Measurements from ENCODE around the gene COX14.

DNA sequence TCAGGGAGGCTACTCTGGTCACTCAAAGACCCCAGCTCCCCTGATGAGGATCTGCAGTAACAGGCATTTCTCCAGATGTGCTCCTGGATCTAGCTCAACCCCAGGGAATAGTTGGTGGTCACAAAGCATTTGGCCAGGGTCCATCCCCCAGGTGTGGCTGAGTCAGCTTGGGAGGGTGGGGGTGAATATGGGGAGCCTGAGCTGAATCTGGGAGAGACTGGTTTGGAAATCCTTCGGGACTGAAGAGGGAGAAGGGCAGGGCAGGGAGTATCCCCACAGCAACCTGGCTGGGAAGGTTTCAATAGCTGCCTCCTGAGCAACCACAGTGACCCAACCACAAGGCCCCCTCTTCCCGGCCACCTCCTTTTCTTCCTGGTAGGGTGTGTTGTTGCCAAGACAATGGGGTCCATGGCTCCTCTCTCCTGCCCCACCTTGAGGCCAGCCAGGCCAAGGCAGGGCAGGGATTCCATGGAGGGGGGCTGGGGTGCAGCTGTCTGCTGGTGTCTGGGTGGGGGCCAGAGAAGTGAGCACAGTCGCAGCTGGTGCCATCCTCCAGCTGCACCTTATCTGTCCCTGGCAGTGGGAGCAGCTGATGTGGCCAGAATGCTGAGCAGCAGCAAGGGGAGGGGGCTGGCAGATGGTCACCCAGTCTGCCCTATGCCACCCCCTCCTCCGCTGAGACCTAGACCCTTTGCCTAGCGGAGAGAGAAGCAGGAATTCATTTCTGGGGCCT lies 49.1 kb upstream of the COX14 start:
- no peak for TF ChIP-seq EZH2phosphoT487 (IDR thresholded peaks at IDR 0.05; ENCODE audit: low read depth)
- TF ChIP-seq, protein P1, sequence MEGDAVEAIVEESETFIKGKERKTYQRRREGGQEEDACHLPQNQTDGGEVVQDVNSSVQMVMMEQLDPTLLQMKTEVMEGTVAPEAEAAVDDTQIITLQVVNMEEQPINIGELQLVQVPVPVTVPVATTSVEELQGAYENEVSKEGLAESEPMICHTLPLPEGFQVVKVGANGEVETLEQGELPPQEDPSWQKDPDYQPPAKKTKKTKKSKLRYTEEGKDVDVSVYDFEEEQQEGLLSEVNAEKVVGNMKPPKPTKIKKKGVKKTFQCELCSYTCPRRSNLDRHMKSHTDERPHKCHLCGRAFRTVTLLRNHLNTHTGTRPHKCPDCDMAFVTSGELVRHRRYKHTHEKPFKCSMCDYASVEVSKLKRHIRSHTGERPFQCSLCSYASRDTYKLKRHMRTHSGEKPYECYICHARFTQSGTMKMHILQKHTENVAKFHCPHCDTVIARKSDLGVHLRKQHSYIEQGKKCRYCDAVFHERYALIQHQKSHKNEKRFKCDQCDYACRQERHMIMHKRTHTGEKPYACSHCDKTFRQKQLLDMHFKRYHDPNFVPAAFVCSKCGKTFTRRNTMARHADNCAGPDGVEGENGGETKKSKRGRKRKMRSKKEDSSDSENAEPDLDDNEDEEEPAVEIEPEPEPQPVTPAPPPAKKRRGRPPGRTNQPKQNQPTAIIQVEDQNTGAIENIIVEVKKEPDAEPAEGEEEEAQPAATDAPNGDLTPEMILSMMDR (IDR thresholded peaks at IDR 0.05; ENCODE audit: low read depth, low read length) = no peak

All from OCI-LY3 (cell line).